ENCODE data around the gene TAS2R3. TPM values are rescaled to one million over a fixed set of nuclear protein-coding genes. Genes with fewer than 3 reads are reported as not detected.

Gene TAS2R3
- total and polyA plus RNA-seq, 9 of the 15 experiments (the other 6 are each of a cell fraction or from before 2014, with no cell fraction given): 0.37 to 1.9 (median 1.2) TPM; not detected in 2

DNA sequence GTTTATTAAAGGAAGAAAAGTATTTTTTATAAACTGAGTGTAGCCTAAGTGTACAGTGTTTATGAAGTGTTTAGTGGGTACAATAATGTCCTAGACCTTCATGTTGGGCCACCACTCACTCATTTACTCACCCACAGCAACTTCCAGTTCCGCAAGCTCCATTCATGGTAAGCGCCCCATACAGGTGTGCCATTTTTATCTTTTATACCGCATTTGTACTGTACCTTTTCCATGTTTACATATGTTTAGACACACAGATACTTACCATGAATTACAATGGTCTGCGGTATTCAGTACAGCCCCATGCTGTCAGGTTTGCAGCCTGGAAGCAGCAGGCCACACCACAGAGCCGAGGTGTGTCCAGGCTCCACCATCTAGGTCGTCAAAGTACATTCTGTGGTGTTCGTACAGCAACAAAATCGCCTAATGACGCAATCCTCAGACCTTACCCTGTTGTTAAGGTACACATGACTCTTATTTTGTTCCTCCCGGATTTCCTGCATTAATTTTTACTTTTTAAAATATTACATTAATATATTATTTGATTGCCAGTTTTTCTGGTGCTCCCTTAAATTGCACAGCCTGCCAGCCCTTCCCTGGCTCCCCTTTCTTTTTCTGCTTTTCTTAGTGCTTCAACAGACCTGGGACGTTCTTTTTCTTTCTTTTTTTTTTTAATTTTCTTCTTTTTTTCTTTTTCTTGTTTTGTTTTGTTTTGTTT is 26.6 kb upstream of the TAS2R3 start (continued):
- TF ChIP-seq NKRF (IDR thresholded peaks at IDR 0.05; ENCODE audit: borderline replicate concordance) (peak; percentile 22; the same call in 1 of the 2 replicates), PHF8 (IDR thresholded peaks at IDR 0.05; ENCODE audit: borderline replicate concordance, low read length) (peak; percentile 37; the same call in 1 of the 2 replicates), SMARCA4 (IDR thresholded peaks at IDR 0.05) (peak; percentile 72; the same call in 1 of the 2 replicates), CBX3 (IDR thresholded peaks at IDR 0.05; ENCODE audit: borderline replicate concordance in 1 of 2, low read length in 2 of 2) (0 out of 3 replicates have a peak, but pooled peaks of 1 of the 2 experiments have one; percentile 16), ZEB2 (IDR thresholded peaks at IDR 0.05) (peak; percentile 58; the same call in 1 of the 2 replicates), ZNF212 (CRISPR knock-in tag; IDR thresholded peaks at IDR 0.05) (0 out of 2 replicates have a peak, but pooled peaks have one; percentile 47), CEBPG (CRISPR knock-in tag; IDR thresholded peaks at IDR 0.05) (peak; percentile 91), CEBPG (tag; conservative IDR thresholded peaks at IDR 0.05 in 1 of 2, IDR thresholded peaks at IDR 0.05 in 1 of 2) (peak; percentile 91 to 98), KAT8 (IDR thresholded peaks at IDR 0.05; ENCODE audit: low read depth) (no peak), CEBPB (tag; IDR thresholded peaks at IDR 0.05) (peak; percentile 92)
- TF ChIP-seq, protein P1, sequence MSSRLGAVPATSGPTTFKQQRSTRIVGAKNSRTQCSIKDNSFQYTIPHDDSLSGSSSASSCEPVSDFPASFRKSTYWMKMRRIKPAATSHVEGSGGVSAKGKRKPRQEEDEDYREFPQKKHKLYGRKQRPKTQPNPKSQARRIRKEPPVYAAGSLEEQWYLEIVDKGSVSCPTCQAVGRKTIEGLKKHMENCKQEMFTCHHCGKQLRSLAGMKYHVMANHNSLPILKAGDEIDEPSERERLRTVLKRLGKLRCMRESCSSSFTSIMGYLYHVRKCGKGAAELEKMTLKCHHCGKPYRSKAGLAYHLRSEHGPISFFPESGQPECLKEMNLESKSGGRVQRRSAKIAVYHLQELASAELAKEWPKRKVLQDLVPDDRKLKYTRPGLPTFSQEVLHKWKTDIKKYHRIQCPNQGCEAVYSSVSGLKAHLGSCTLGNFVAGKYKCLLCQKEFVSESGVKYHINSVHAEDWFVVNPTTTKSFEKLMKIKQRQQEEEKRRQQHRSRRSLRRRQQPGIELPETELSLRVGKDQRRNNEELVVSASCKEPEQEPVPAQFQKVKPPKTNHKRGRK (tag; IDR thresholded peaks at IDR 0.05): peak; percentile 99
- TF ChIP-seq, protein P2, sequence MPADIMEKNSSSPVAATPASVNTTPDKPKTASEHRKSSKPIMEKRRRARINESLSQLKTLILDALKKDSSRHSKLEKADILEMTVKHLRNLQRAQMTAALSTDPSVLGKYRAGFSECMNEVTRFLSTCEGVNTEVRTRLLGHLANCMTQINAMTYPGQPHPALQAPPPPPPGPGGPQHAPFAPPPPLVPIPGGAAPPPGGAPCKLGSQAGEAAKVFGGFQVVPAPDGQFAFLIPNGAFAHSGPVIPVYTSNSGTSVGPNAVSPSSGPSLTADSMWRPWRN (IDR thresholded peaks at IDR 0.05; ENCODE audit: low read depth): peak; percentile 48; the same call in 1 of the 2 replicates
